Measurements from ENCODE around the gene OR6V1.
A peak's percentile ranks its signal among the peaks of the same experiment; 100 is the strongest.

OR6V1 gene

GRCh38 chr7:143005632-143006260, 46.4 kb upstream of the OR6V1 start:
- Histone ChIP-seq H3K27ac (ENCODE audit: low read depth, low read length, poor library complexity, severe bottlenecking) (no peak overlapping the region), H3K9me3 (ENCODE audit: low read length) (no peaks in the 10 kb centered on the region), H3K4me1 (ENCODE audit: insufficient read depth, low read length, severe bottlenecking) (peaks cover 4% of the 10 kb centered on the region), H3K9ac (ENCODE audit: low read length) (no peak overlapping the region), H4K20me1 (ENCODE audit: insufficient read depth, low read length) (no peaks in the 10 kb centered on the region), H3K4me2 (ENCODE audit: low read length) (no peak overlapping the region), H3K36me3 (ENCODE audit: insufficient read depth, low read length) (no peaks in the 10 kb centered on the region), H3K4me3 (ENCODE audit: low read depth, low read length, poor library complexity, severe bottlenecking) (no peak overlapping the region), H2AFZ (ENCODE audit: low read length) (no peak overlapping the region), H3K79me2 (ENCODE audit: insufficient read depth, low read length) (no peaks in the 10 kb centered on the region), H3K9me2 (ENCODE audit: low read depth, low read length) (no peaks in the 10 kb centered on the region), H3F3A (ENCODE audit: insufficient read depth, low read length) (0 out of 2 replicates have a peak, but pooled peaks cover 3% of the 10 kb centered on the region), H3K27me3 (ENCODE audit: insufficient read depth, low read length) (no peaks in the 10 kb centered on the region)
- no peak for TF ChIP-seq EZH2 (IDR thresholded peaks at IDR 0.05; ENCODE audit: borderline replicate concordance, low read length)
- TF ChIP-seq, protein P1, sequence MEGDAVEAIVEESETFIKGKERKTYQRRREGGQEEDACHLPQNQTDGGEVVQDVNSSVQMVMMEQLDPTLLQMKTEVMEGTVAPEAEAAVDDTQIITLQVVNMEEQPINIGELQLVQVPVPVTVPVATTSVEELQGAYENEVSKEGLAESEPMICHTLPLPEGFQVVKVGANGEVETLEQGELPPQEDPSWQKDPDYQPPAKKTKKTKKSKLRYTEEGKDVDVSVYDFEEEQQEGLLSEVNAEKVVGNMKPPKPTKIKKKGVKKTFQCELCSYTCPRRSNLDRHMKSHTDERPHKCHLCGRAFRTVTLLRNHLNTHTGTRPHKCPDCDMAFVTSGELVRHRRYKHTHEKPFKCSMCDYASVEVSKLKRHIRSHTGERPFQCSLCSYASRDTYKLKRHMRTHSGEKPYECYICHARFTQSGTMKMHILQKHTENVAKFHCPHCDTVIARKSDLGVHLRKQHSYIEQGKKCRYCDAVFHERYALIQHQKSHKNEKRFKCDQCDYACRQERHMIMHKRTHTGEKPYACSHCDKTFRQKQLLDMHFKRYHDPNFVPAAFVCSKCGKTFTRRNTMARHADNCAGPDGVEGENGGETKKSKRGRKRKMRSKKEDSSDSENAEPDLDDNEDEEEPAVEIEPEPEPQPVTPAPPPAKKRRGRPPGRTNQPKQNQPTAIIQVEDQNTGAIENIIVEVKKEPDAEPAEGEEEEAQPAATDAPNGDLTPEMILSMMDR (IDR thresholded peaks at IDR 0.05; ENCODE audit: low read length): no peak

DNA sequence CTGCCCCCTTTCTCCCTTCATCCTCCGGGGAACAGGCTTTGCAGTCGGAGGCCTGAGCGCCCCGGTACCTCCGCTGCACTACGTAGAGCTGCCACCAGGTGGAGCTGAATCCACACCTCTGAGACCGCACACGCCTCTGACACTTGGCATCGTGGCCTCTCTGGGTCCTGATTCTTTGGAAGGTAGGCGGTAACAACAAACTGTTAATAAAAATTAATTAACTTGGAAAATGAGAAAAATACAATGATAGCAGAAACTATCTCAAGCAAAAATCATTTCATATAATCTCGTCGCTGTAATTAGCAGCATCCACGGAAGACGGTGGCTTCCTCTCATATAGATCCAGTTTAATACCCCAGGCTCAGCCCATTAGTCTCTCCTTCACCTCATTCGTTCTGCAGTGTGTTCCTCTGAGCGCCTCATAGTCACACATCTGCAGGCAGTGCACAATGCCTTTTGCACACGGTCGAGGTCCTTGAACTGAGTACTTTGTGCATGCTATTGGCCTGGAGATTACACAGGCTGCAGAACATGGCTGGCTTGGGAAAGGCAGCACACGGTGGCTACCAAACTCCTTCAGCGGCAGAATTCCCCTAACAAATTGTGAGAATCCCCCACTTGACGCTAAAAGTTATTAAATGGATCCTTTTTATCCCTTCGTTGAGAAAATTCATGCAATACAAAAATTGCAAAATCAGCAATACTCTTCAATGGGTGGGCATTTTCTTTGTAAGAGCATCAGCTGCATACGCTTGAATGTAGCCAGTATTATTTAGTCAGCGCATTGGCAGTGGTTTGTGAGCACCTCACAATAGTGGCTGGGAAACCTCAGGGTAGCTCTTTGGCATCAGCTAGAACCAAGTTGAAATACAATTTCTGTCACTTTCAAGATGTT, 43.9 kb upstream of the OR6V1 start:
- Histone ChIP-seq H3K79me2 (ENCODE audit: insufficient read depth, low read length) (no peaks in the 10 kb centered on the region), H3K4me3 (ENCODE audit: low read depth, low read length, poor library complexity, severe bottlenecking) (no peak overlapping the region), H3F3A (ENCODE audit: insufficient read depth, low read length) (no peaks in the 10 kb centered on the region), H4K20me1 (ENCODE audit: insufficient read depth, low read length) (no peaks in the 10 kb centered on the region), H3K27ac (ENCODE audit: low read depth, low read length, poor library complexity, severe bottlenecking) (no peak overlapping the region), H3K9me2 (ENCODE audit: low read depth, low read length) (no peaks in the 10 kb centered on the region), H3K4me2 (ENCODE audit: low read length) (no peak overlapping the region), H3K9ac (ENCODE audit: low read length) (no peak overlapping the region), H3K27me3 (ENCODE audit: insufficient read depth, low read length) (no peaks in the 10 kb centered on the region), H3K36me3 (ENCODE audit: insufficient read depth, low read length) (no peaks in the 10 kb centered on the region), H3K4me1 (ENCODE audit: insufficient read depth, low read length, severe bottlenecking) (peaks cover under 1% of the 10 kb centered on the region), H3K9me3 (ENCODE audit: low read length) (no peaks in the 10 kb centered on the region), H2AFZ (ENCODE audit: low read length) (no peak overlapping the region)
- TF ChIP-seq, protein P1 (IDR thresholded peaks at IDR 0.05; ENCODE audit: low read length): peak; percentile 99
- no peak for TF ChIP-seq EZH2 (IDR thresholded peaks at IDR 0.05; ENCODE audit: borderline replicate concordance, low read length)

- no peaks in the 10 kb centered on the region for H3K27me3 ChIP-seq (ENCODE audit: insufficient read depth, low read length)
- H2AFZ ChIP-seq (ENCODE audit: low read length): no peak overlapping the region
- H3K4me2 ChIP-seq (ENCODE audit: low read length): no peak overlapping the region
- no peaks in the 10 kb centered on the region for H3K4me1 ChIP-seq (ENCODE audit: insufficient read depth, low read length, severe bottlenecking)
- no peak overlapping the region for H3K4me3 ChIP-seq (ENCODE audit: low read depth, low read length, poor library complexity, severe bottlenecking)
- no peak overlapping the region for H3K9ac ChIP-seq (ENCODE audit: low read length)
- no peaks in the 10 kb centered on the region for H3K9me3 ChIP-seq (ENCODE audit: low read length)
- no peaks in the 10 kb centered on the region for H4K20me1 ChIP-seq (ENCODE audit: insufficient read depth, low read length)
- no peaks in the 10 kb centered on the region for H3K79me2 ChIP-seq (ENCODE audit: insufficient read depth, low read length)
- H3K27ac ChIP-seq (ENCODE audit: low read depth, low read length, poor library complexity, severe bottlenecking): no peak overlapping the region
- no peaks in the 10 kb centered on the region for H3F3A ChIP-seq (ENCODE audit: insufficient read depth, low read length)
- H3K9me2 ChIP-seq (ENCODE audit: low read depth, low read length): no peaks in the 10 kb centered on the region
- TF ChIP-seq, protein P1 (IDR thresholded peaks at IDR 0.05; ENCODE audit: low read length): no peak
- TF ChIP-seq EZH2 (IDR thresholded peaks at IDR 0.05; ENCODE audit: borderline replicate concordance, low read length): no peak
- no peaks in the 10 kb centered on the region for H3K36me3 ChIP-seq (ENCODE audit: insufficient read depth, low read length)
These were observed 40.1 kb upstream of the OR6V1 start for GRCh38 chr7:143012001-143012400.
